Activated T-cell treated with anti-CD3 and anti-CD28 coated beads, Interleukin-2, amount 50 U/mL, for 1 hour (primary cell): ENCODE results near the gene BMPR1A.
"Not testable (repeated sequence)": the region's sequence is repeated elsewhere in the genome, so short reads cannot be mapped to it uniquely, and the experiment has no call there.

Experiments used
- DNase-seq: peaks from one replicate; pipeline ENCODE4 v3.0.0-alpha.2; 2020

BMPR1A gene

DNA sequence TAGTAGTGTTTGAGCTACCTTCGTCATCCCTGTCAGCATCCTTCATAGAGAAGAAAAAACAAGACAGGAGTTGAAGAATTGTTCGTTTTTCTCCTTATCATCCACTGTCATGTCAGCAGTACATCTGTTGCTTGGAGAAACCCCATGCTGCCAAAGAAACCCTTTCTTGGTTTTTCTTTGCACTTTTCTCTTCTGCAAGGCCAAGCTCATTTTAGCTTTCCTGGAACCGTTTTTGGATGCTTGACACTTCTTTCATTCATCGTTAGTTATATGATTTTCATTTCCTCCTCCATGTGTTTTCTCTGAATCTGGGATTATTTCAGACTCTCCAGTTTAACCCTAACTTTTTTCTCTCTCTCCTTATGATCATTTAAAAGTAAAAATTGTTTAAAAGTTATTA, 142.1 kb downstream of the BMPR1A start:
- no peak for DNase-seq

DNA sequence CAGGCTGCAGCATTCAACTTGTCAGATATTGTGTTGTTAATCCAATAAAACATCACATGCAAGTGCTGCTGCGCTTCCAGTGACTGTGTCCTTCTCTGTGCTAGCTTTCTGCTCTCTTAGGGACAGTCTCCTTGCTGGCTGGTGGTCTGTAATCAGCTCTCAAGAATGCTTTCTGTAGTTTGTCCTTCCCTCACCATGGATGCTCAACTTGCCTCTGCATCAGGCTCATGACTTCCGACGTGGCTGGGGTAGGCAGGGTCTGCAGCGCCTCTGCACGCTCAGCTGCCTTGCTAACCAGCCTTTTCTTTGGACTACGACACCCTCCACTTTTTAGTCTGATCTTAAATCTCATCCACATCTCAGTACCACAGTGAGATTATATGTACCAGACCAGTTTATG, 142.7 kb downstream of the BMPR1A start:
- DNase-seq: no peak

DNA sequence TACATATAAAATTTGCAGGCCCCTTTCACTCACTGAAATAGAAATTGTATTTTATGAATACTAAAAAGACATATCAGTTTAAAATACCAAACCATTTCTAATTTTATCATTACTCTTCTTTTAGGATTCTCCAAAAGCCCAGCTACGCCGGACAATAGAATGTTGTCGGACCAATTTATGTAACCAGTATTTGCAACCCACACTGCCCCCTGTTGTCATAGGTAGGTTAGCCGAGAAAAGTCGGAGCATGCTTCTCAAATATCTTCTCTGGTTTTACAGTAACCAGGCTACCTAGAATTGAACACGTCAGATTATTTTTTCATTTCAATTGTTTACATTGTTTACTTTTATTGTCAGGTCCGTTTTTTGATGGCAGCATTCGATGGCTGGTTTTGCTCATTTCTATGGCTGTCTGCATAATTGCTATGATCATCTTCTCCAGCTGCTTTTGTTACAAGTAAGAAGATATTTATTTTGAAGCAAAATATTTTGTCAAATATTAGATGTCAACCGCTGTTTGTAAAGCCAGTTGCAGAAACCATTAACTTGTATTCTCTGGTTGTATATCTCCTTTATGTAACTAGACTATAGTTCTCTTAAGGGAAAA, 143.4 kb downstream of the BMPR1A start:
- no peak for DNase-seq

DNA sequence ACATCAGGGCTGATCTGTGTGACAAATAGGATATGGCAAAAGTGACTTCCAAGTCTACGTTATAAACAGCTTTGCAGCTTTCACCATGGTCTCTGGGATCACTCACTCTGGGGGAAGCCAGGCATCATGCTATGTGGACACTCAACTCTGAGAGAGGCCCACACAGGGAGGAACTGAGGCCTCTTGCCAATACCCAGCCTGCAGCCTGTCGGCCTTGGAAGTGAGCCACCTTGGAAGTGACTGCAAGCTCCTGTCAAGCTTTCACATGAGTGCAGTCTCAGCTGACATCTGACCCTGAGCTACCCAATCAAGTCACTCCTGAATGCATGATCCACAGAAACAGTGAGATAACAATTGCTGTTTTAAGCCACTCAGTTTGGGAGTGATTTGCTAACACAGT, 144.5 kb downstream of the BMPR1A start:
- no peak for DNase-seq

DNA sequence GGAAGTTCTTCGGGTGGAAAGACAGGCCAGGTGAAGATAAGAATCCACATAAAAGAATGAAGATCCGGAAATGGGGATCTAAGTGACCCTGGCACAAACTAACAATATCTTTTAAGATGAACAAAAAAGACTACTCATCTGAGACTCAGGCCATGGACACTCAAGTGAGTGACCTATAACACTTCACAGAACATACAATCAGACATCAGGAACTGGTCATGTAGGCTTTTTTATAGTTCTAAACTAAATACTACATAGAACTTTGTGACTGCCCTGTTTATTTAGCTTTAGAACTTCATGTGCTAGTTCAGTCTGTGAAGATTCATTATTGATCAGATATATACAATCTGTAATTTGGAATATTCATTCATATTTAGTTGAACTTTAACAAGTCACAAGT, 148.2 kb downstream of the BMPR1A start:
- no peak for DNase-seq

GRCh38 chr10:86905429-86905828, 149.0 kb downstream of the BMPR1A start:
- DNase-seq: no peak

DNA sequence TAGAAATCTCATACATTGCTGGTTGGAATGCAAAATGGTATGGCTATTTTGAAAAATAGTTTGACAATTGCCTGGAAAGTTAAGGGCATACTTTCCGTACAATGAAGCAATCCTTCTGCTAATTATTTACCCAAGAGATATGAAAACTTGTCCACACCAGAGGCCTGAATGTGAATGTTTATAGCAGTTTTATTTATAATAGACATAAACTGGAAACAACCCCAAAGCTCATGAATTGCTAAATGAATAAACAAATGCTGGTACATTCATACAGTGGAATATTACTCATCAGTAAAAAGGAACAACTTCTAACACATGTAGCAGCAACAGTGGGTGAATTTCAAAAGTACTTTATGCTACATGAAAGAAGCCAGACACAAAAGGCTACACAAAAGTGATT, 158.3 kb downstream of the BMPR1A start:
- no peak for DNase-seq

DNA sequence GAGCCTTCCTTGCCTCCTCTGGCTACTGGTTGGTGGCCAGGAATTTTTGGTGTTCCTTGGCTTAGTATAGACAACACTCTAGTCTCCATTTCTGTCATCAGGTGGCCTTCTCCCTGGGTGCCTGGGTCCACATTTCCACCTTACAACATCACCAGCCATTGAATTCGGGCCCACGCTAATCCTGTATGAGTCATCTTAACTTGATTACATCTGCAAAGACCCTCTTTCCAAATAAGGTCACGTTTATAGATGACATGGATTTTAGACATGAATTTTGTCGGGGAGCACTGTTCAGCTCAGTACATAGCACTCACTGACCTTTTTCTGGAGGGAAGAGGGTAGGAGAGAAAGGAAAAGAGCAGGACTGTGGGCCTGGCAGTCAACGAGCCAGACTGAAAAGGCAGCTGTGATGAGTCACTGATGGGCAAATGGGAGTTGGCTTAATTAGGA, 161.6 kb downstream of the BMPR1A start:
- no peak for DNase-seq

DNA sequence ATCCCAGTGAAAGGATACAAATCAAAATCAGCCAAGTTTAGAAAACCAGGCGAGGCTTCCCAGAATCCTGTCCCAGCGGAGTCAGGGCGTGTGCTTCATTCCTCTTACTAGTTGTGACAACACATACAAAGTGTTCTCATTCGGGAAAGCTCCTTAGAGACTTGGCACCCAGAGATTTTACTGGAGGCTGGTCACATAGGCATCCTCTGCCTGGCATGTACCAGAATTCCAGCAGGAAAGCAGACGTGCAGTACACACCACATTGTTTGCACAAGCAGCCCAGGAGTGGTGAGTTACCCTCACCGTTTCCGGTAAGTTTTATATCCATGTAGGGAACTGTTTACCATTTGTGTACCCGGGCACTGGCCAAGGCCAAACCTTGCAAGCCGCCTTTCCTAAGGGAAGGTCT, 166.1 kb downstream of the BMPR1A start:
- no peak for DNase-seq

DNA sequence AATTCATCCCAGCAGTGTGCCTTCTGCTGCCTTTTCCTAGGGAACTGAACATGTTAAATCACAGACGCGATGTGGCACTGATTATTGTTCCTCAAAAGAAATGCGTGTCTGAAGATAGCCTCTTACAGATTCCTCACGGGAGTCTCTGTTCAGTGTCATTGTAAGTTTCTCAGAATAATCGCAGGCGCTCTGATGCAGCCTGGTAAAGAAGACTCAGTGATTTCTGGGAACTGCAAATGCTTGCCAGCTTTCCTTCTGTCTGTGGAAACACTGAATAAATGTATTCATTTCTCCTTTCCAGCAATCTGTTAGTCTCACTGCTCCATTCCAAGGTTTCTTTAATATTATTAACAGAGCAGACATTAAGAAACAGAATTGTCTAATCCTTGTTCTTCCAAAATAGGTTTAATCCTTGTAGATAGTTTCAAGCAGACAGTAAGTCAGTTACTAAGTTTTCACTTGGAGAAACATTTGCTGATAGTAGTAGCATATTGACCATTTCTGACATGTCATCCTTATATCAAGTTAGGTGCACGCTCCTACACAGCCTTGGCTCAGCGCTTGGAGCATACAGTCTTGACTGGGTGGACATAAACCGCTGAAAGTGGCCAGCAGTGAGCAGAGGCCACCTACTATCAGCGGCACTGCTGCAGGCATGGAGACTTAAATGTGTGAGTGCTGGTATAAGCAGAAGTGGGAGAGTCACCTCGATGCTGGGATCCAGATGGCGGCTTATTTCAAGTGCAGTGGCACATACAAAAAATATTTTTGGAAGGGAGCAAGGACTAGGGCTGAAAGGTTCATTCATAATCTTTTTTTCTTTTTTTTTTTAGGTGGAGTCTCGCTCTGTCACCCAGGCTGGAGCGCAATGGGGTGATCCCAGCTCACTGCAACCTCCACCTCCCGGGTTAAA, 173.3 kb downstream of the BMPR1A start:
- DNase-seq: no peak

- DNase-seq: no peak
Measured at GRCh38 chr10:86931872-86932271, 175.5 kb downstream of the BMPR1A start.

DNA sequence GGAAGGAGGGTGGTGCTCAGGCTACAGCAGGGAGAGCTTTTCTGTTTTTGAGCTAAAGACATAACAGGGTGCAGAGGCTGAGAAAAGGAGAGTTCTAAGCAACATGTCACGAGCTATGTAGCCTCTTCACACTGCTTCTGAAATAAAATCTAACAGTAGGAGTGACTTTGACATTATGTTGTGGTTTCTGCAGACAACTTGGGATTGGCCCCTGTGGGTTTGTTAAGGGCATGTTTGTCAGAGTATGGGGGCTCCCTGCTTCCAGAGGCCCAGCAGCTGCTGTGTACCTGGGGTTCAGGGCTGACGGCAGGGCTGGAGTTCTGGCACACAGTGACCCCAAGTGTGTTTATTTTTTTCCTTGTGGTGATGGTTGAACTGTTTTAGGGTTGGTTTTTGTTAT, 176.3 kb downstream of the BMPR1A start:
- no peak for DNase-seq

- not testable (repeated sequence) for DNase-seq
Measured at GRCh38 chr10:86934162-86934711, 177.8 kb downstream of the BMPR1A start.

- no peak for DNase-seq
Measured at GRCh38 chr10:86936661-86937501, 180.5 kb downstream of the BMPR1A start.

- DNase-seq: no peak
Measured at GRCh38 chr10:86937502-86938154, 181.2 kb downstream of the BMPR1A start.

GRCh38 chr10:86938260-86938659, 181.8 kb downstream of the BMPR1A start:
- no peak for DNase-seq

- DNase-seq: not testable (repeated sequence)
Measured at GRCh38 chr10:86940076-86940475, 183.7 kb downstream of the BMPR1A start.

DNA sequence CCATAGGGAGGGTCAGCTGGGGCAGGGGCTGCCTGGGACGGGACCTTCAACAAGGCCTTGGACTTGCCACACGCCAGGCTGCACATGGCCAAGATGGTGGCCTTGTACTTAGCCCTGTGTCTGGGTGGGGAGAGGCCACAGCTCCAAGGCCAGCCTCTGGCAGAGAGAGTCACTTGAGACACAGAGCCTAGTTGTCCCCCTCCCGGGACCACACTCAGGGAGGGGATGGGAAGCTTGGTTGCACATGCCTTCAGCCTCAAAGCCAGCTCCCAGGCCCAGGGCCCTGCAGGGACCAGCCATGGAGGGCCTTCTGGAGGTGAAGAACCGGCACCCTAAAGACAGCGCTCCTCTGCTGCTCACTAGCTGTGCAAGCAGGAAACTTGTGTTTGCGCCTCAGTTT, 184.3 kb downstream of the BMPR1A start:
- DNase-seq: no peak

DNA sequence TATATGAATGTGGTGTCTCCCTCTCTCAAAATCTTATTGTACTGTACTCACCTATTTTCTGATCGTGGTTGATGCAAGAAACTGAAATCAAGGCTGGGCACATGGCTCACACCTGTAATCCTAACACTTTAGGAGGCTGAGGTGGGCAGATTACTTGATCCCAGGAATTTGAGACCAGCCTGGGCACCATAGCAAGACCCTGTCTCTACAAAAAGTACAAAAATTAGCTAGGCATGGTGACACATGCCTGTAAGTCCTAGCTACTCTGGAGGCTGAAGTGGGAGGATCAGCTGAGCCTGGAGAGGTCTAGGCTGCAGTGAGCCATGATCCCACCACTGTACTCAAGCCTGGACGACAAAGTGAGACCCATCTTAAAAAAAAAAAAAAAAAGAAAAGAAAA, 185.0 kb downstream of the BMPR1A start:
- no peak for DNase-seq

- DNase-seq: no peak
Measured at GRCh38 chr10:86941991-86942421, 185.6 kb downstream of the BMPR1A start.

GRCh38 chr10:86942441-86943315, 186.3 kb downstream of the BMPR1A start:
- DNase-seq: no peak
